Breast epithelium (tissue), 3 donors: ENCODE data around the gene CHD6.

Experiments used
- CTCF ChIP-seq, 3 donors: fragments of 450-650 bp; IDR thresholded peaks; one replicate each; pipeline ENCODE4 v1.5.1; 2016 to 2017; ENCODE audit warnings: antibody characterized with exemption in 3 of 3, mild to moderate bottlenecking in 3 of 3, moderate library complexity in 3 of 3
- POLR2A ChIP-seq: fragments of 450-650 bp; IDR thresholded peaks from one replicate; pipeline ENCODE4 v1.6.1; 2016; ENCODE audit warnings: antibody characterized with exemption, mild to moderate bottlenecking, moderate library complexity
- POLR2AphosphoS5 ChIP-seq, 3 donors: sonication (generic); formaldehyde crosslinking; IDR thresholded peaks; one replicate each; pipeline ENCODE4 v1.6.1; 2017; ENCODE audit warnings: antibody characterized with exemption in 3 of 3

DNA sequence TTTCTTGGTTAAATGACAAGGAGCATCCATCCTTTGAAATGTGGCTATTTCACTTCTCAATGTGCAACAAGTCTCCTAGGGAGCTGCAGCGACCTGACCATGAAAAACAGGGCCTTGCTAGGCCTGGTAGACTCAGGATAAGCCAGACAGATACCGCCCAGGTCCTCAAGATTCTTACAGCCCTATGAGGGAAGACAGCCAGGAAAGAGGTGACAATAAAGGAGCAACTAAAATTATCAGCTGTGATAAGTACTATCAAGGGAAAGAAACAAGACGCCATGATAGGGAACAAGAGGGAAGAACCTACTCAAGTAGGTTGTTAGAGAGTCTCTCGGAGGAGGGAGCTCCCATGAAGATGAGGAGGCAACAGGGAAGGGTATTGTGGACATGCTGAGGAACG lies 200.1 kb downstream of the CHD6 start:
- no peak for TF ChIP-seq POLR2A
- TF ChIP-seq CTCF (IDR thresholded peaks at IDR 0.05) = no peak
- no peak for TF ChIP-seq POLR2AphosphoS5 (IDR thresholded peaks at IDR 0.05)
